ELR (cell line): ENCODE measurements around the gene ANKS1B.

Experiments
- DNase-seq: peaks from one replicate; pipeline ENCODE4 v3.0.0-alpha.2; 2015; ENCODE audit warnings: low read depth

The ANKS1B gene

DNA sequence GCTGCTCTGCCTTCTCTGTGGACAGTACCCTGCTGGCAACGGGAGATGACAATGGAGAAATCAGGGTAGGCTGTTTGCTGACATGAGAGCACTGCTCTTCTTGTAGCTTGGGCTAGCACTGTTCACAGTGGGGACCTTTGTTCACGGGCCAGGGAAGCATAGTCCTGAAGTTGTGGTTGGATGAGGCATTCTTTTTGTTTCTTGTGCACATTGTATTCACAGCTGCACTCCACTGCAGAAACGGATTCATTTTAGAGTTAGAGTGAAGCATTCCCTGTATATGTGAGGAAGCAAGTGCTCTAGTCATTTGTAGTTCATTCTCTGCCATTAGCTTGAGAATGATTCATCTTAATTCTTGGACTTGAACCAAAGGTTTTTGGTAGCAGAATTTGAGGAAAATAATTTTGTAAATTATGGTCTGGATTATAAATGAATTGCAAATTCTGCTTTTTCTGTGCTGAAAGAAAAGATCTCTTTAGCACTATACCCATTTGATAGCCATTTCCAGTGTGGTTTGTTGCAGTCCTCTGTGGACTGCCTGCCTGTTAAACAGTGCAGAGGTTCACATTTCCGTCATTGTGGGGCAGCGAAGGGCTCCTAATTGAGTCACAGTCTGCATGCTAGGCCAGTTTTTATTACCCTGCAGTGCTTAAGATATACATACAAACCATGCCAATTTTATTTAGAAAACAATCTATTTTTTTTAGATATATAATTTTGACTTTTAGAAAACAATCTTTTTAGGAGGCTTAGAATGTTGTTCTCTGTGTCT lies 1259.1 kb downstream of the ANKS1B start:
- peak; percentile 64 for DNase-seq

DNA sequence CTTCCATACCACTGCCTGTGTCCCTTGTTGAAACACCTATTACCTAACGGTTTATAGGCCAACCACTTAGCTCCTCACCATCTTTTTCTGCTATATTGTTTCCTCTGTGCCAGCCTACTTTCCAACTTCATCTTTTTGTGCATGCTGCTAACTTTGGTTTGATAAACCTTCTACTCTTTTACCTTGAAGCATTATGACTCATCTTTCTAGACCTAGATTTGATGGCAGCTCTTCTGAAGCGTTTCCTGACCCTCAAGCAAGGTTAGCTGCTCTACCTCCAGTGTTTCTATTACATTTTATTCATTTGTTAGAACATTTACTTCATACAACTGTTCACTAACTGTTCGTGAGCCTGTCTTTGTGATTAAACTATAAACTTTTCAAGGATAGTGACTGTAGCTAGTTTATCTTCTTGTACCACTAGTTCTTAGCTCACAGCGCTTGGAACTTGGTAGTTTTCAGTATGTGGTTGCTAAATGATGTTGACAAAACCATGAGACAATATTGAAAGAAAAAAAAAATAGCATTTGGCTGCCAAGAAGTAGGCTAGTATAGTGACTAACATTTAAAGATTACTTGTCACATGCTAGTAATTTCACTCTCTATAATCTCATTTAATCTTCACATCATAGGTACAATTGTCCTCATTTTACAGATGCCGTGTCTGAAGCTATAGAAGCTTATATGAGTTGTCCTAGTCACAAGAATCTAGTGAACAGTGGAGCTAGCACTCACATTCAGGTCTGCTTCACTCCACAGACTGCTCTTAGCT lies 1260.2 kb downstream of the ANKS1B start:
- DNase-seq = no peak

DNA sequence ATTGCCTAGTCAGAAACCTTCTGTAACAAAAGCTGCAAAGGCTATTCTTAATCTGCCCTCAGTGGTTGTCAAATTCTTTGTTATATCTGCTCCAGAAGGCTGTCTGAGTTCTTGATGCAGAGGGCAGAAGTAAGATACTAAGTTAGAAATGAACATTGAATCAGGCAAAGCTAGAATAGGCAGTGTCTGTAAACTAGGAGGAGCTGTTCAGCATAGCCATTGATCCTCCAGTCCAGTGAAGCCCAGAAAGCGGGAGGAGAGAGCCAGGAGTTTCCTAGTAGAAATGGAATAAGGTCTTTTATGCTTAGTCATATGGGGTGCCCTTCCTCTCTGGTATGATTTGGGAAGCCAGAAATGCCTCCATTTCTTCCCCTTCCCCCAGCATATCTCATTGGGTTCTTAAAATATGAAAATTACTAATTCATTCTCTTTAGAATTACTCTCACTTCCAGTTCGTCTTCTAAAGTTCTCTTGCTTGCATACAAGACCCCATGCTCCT lies 1263.5 kb downstream of the ANKS1B start:
- no peak for DNase-seq

DNA sequence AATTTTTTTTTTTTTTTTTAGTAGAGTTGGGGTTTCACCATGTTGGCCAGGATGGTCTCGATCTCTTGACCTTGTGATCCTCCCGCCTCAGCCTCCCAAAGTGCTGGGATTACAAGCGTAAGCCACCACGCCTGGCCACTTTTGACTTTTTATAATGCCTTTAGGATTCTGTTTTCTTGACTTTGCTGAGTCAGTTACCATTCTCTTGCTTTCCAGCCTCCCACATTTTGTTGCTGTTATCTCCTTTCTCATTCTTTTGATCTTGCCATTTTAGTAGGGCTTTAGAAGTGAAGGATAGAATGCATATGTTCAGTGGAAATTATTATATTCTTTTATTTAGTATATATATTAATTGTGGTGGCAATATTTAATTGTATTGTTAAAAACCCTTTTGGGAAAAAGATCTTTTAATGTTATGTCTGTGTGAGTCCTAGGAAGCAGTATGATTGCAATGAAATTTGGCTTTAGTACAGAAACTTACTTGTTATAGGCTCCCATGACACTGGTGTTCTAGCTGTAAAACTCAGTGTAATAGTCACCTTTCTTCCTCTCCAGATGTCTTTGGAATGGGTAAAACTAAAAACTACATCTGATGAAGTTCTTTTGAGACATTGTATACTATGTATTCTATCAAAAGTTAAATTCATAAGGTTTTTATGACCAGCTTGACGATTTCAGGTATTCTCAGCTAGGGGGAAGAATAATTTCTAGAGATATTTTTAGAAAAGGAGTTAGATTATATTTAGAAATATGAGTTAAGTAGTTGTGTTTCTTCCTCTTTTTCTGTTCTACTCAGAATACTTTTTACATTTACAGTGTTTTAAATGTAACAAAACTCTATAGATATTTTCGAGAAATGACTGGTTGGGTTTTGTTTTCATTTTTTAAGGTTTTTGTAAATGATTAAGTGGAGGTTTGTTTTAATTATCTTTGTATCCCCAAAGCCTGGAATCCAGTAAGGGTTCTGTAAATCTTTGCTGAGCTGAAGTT lies 1264.9 kb downstream of the ANKS1B start:
- DNase-seq = no peak

DNA sequence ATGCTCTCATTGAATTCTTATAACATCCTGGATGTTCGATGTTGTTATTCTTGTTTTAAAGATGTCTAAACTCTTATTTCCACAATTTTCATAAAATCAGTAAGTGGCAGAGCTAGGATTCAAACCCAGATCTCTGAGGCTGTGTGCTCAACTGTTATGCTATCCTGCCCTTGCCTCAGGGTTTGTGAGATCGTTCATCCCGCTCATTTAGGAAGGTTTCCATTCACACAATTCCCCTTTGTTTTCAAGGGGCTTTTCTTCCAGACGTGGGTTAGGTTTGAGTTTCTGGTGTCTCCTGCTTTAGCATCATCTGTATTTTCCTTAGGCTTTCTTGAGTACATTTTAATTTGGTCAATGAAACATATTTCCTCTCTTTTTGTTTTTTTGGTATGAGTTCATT lies 1270.3 kb downstream of the ANKS1B start:
- DNase-seq = no peak

DNA sequence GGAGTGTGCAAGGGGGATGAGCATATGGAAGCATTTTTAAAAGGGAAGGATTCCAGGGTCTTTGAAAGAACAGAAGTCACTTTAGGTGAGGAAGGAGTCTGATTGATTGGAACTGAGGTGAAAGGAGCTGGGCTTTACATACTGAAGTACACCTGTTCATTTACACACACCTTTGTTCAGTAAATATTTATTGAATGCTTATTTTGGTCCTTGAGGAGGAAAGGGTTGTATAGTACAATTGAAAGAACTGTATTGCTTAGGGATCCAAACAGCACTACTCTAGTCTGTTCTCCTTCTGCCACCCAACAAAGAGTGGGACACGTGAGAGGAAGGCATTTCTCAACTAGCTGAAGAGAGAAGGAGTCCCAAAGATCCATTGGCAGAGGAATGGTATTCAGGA lies 1275.7 kb downstream of the ANKS1B start:
- DNase-seq = no peak

DNA sequence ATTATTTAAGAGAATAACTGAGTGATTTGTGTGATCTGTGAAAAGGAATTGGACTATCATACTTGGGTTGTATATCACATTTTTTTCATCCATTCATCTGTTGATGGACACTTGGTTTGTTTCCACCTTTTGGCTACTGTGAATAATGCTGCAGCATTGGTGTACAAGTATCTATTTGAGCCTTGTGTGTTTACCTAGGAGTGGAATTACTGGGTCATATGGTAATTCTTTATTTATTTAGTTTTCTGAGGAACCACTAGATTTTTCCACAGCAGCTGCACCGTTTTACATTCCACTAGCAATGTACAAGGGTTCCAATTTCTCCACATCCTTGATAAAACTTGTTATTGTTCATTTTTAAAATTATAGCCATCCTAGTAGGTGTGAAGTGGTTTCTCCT lies 1283.6 kb downstream of the ANKS1B start:
- no peak for DNase-seq

DNA sequence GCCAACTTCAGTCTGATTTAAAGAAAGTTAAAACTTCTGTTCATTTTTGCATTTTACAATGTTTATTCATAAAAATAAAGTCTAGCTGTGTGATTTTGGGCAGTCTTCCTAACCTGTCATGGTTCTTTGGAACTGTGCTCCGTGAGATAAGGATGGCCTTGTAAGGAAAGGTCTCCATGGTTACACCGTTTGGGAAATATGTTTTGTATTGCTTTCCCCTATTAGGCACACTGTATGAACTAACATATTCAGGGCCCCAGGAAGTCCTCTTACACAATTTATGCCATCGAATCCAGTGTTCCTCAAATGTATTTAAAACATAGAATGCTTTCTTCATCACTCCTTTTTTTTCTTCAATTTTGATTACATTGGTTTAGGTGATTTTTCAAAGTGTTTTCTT lies 1285.2 kb downstream of the ANKS1B start:
- no peak for DNase-seq

DNA sequence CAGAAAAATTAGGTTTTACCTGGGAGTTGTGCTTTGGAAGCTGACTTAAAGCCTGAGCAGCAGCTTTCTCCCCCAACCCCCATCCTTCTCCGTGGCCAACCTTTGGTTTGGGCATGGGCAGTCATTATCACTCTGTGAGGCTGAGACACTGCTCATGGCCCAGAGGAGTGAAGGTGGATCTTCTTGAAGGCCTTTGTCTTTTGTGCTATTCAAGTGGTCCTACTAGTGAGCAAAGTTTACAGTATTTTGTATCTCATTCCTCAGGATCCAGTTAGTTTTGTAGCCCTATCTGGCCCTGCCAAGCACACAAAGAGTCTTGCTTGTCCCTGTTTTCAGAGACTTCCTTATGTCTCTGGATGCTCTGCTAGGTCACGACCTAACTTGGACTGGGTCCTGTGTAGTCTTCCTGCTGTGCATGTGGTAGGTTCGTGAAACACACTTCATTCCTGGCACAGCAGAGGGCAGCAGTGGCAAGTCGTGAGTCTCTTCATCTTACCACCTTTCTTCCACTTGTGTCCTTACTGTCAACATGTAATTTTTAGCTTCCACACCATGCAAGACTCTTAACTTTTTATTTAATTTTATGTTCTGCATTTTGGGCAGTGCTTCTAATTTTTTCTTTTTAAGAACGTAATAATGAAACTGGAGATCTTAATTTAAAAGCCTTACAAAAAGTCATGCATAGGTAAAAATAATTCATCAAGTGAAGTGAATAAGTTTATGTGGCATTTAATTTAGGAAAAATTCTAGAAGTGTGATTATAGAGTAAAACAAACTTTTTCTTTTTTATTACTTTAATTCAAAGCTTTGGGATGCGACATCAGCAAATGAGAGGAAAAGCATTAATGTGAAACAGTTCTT lies 1285.9 kb downstream of the ANKS1B start:
- DNase-seq = peak; percentile 68

DNA sequence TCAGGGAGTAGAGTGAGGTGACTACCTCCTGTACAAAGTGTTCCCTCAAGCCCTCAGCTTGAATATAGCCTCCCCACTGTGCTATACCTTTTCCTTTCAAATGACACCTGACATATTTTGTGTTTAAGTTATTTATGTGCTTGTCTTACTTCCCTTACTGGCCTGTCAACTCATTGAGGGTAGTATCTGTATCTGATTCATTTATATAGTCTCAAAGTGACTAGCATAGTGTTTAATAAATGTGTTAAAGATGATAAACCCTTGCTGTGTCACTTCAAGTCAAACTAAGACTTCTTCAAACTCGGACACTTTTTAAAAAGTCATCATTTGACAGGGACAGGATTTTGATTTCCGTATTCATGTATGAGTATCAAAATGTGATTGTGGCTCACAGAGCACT lies 1287.5 kb downstream of the ANKS1B start:
- no peak for DNase-seq

DNA sequence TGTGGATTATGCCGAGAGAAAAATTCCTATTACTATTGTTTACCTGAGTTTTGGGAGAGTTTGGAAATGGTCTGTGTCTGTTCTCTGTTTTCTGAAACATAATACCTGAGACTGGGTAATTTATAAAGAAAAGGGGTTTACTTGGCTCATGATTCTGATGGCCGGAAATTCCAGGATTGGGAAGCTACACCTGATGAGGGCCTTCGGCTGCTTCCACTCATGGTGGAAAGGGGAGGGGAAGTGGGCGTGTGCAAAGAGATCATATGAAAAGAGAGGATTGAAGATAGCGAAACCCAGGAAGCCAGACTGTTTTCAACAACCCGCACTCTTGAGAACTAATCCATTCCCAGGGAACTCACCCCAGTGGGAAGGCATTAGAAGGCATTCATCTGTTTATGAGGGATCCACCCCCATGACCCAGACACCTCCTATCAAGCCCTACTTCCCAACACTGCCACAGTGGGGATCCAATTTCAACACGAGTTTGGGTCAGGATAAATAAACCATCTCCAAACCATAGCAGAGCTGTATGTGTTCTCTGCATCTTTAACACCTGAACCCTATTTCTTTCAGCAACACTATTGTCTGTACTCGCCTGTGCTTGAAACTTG lies 1288.6 kb downstream of the ANKS1B start:
- no peak for DNase-seq

DNA sequence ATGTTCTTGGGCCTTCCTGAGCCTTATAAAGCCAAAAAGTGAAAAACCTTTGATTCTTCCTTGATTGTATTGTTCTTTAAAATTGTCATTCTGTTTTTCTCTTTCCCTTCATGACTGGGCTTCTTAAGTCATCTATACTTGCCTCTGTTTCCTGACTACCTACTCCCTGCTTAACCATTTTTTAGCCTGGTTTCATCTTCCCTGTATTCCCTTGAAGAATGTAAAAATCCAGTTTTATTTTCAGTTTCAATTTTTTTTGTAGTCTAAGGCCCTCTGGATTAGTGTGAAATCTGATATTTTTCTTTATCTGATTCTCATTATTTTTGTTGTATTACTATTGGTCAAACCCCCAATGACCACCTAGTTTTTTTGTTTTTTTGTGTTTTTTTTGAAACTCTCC lies 1293.4 kb downstream of the ANKS1B start:
- no peak for DNase-seq

DNA sequence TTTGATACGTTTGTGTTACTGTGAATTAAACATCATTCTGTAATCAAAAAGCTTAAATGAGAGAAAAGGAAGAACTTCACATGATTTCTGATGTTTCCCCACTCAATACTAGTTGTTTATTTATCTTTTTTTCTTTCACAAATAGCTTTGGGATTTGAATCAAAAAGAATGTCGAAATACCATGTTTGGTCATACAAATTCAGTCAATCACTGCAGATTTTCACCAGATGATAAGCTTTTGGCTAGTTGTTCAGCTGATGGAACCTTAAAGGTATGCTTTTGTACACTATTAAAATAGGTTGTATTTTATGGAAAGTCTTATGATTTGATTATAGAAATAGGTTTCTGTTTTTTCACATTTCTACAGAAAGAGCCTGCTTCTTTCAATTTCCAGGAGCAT lies 1298.1 kb downstream of the ANKS1B start:
- no peak for DNase-seq
